Activated T-cell treated with anti-CD3 and anti-CD28 coated beads, Interleukin-2, amount 50 U/mL, for 72 hours (primary cell): ENCODE results near the gene SRGAP2. TPM values are rescaled to one million over a fixed set of nuclear protein-coding genes. Genes with fewer than 3 reads are reported as not detected.
"Not testable (repeated sequence)": the region's sequence is repeated elsewhere in the genome, so short reads cannot be mapped to it uniquely, and the experiment has no call there.

Source experiments
- ATAC-seq, 2 donors: fragments of 150-1000 bp; cut with Tn5 transposase; replicated peaks in 1 of 2; 2 replicates each; pipeline ENCODE4 v1.10.0; 2021; ENCODE audit warnings: moderate library complexity in 2 of 2, mild to moderate bottlenecking in 1 of 2
- DNase-seq, 2 donors: peaks; one replicate each; pipeline ENCODE4 v3.0.0; 2021 to 2022; ENCODE audit warnings: mixed read lengths in 1 of 2
- H3K27ac Mint-ChIP-seq: one replicate; pipeline ENCODE4 v1.8.0; 2022; ENCODE audit warnings: mild to moderate bottlenecking, moderate library complexity, mixed read lengths
- H3K27me3 Mint-ChIP-seq: one replicate; pipeline ENCODE4 v1.8.0; 2022; ENCODE audit warnings: low read depth, mixed read lengths
- H3K36me3 Mint-ChIP-seq, 2 donors: one replicate each; pipeline ENCODE4 v1.8.0; 2022; ENCODE audit warnings: mixed read lengths in 2 of 2, mild to moderate bottlenecking in 1 of 2; ENCODE audit not compliant: insufficient read depth in 2 of 2
- H3K4me1 Mint-ChIP-seq: one replicate; pipeline ENCODE4 v1.8.0; 2022; ENCODE audit warnings: low read depth, mixed read lengths
- H3K4me3 Mint-ChIP-seq, 2 donors: one replicate each; pipeline ENCODE4 v1.8.0; 2022; ENCODE audit warnings: mild to moderate bottlenecking in 2 of 2, mixed read lengths in 2 of 2, moderate library complexity in 2 of 2
- H3K9me3 Mint-ChIP-seq, 2 donors: one replicate each; pipeline ENCODE4 v1.8.0; 2022; ENCODE audit warnings: mixed read lengths in 2 of 2
- total RNA-seq, 2 donors: library from RNA; stranded (reverse); gene quantifications; one replicate each; pipeline ENCODE4 v1.2.3, GENCODE V29; 2022

Gene SRGAP2
- total RNA-seq, 2 donors from 2014 or later = 49.8 to 51.3 TPM

DNA sequence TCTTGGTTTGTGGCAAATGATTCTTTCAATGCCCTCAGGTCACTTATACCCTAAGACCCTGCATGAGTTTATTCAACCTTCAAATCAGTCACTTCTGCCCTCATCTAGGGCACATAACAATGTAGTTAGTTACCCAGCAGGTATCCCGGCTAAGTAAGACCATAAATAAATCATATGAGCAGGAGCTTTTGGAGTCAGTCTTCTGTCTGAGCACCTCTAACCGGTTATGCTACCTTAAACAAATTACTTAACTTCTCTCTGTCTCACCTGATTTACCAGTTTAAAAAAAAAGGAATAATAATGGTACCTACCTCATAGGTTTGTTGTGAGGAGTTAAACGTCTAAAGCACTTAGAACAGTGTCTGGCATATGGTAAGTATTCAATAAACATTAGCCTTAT is 17.6 kb upstream of the SRGAP2 start:
- not testable (repeated sequence) for H3K4me1 Mint-ChIP-seq, H3K4me3 Mint-ChIP-seq, H3K9me3 Mint-ChIP-seq, ATAC-seq, DNase-seq, H3K36me3 Mint-ChIP-seq, H3K27ac Mint-ChIP-seq, H3K27me3 Mint-ChIP-seq

DNA sequence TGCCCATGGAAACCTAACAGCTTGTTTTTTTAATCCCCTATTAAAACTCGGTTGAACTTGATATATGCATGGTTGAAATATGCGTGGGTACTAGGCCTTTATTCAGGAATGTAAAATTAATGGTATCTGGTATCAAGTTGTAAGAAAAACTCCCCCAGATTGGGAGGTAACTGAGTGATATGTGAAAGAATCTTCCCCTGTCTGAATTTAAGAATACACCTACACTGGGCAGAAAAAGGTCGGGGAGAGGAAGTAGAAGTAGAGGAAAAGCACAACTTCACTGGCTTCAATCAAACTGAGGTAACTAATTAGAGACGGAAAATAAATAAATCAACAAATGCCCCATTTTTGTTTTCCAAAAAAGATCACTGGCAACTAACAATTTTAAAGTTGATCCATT is 16.5 kb upstream of the SRGAP2 start:
- not testable (repeated sequence) for DNase-seq, H3K27me3 Mint-ChIP-seq, H3K4me3 Mint-ChIP-seq, ATAC-seq, H3K4me1 Mint-ChIP-seq, H3K27ac Mint-ChIP-seq, H3K9me3 Mint-ChIP-seq, H3K36me3 Mint-ChIP-seq

DNA sequence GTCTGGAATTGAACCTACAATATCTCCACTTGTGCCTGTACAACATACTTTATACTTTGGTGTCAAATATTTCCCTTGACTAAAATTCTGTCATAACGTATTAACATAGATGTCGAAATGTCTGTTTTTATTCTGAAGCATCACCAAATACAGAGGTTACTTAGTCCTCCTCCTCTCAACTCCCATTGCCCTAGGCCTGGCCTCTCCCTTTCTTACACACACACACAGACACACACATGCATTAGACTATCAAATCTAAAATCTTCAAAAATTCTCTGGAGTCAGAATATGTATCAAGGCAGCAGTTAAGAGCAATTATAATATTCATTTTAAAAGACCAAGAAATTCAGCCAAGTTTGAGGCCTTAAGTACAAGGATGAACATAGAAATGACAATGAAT is 8.2 kb upstream of the SRGAP2 start:
- not testable (repeated sequence) for H3K27me3 Mint-ChIP-seq, H3K9me3 Mint-ChIP-seq, DNase-seq, H3K4me3 Mint-ChIP-seq, H3K4me1 Mint-ChIP-seq, H3K36me3 Mint-ChIP-seq, H3K27ac Mint-ChIP-seq, ATAC-seq

DNA sequence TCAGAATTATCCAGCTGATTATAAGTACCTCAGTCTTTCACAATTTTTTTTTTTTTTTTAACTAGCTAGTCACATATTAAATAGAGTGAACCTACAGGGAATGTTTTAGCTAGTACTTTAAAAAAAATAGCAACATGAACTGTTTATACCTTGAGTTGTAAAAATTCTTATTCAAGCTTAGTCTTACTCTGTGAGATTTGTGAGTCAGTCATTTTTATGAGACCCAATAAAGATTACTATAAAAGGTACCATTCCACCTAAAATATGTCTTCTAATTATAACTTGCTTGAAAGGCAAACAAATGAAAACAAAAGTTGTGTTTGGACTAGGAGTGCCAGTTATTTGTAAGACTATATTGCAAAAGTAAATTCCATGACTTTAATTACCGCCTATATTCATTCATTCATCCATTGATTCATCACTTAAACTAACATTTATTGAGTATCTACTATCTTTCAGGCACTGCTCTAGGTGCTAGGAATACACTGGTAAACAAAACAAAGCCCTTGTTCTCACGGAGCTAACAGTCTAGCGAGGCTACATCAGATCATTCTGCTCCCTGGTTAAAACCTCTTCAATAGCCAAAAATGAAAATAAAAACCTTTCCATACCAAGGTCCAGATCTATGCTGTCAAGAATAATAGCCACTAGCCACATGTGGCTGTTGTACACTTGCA is 6.5 kb upstream of the SRGAP2 start:
- not testable (repeated sequence) for H3K27me3 Mint-ChIP-seq, H3K27ac Mint-ChIP-seq, H3K9me3 Mint-ChIP-seq, H3K36me3 Mint-ChIP-seq, DNase-seq, ATAC-seq, H3K4me1 Mint-ChIP-seq, H3K4me3 Mint-ChIP-seq

DNA sequence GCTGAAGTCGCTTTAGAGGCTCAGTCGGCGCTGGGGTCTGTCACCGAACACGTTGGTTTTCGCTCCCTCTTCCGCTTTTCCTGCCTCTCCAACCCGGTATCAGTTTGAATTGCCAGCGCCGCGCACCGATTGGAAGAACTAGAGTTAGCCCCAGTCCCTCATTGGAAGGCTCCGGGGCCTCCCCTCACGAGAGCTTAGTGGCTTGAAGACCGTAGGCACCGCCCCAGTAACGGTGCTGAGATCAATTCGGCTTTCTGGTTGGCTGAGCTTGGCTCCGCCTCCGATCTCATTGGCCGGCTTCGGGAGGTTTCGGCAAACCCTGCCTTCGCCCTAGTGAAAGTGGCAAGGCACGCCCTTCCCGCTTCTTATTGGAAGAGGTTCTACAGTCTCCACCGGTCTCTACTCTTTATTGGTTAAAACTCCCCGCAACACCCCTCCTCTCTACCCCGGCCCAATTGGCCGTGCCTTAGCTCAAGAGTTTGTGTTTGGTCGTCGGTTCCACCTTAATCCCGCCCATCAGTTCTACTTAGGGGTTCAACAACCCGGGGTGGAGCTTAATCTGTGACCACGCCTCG is 465 bp upstream of the SRGAP2 start, which contains the start of gene FAM72A:
Gene FAM72A, minus strand, starts transcription at position 51 of the 575 bp plus-strand sequence. CDS start 814 bp downstream, outside the sequence.
- not testable (repeated sequence) for H3K27me3 Mint-ChIP-seq, H3K4me1 Mint-ChIP-seq, H3K9me3 Mint-ChIP-seq, H3K36me3 Mint-ChIP-seq
- ATAC-seq (peak; percentile 87 to 90), DNase-seq (peak; percentile 93 to 97)
- Mint-ChIP-seq H3K4me3 (peak within 1 kb of the TSS; percentile 81 to 89), H3K27ac (peak within 1 kb of the TSS; percentile 25)

DNA sequence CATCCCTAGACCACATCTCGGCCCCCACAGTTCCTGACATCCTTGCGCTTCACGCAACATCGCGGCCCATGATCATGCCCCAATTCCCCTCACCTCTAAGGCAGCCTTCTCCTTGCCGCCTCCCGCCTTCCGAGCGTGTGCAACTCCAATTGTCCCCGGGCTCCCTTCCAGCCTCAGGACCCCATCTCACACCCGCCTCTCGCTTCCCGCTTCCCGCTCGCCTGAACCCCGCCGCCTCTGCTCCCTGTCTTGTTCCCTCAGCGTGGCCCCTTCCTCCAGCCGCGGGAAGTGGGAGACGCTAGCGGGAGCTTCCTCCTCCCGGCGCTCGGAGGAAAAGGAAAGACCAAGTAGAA is 794 bp downstream of the SRGAP2 start:
- not testable (repeated sequence) for H3K9me3 Mint-ChIP-seq, H3K4me1 Mint-ChIP-seq, H3K27me3 Mint-ChIP-seq, H3K36me3 Mint-ChIP-seq, H3K27ac Mint-ChIP-seq, ATAC-seq
- DNase-seq = peak in 1 of 2 donors; percentile 7
- H3K4me3 Mint-ChIP-seq = peak overlapping the region; percentile 52 to 66

DNA sequence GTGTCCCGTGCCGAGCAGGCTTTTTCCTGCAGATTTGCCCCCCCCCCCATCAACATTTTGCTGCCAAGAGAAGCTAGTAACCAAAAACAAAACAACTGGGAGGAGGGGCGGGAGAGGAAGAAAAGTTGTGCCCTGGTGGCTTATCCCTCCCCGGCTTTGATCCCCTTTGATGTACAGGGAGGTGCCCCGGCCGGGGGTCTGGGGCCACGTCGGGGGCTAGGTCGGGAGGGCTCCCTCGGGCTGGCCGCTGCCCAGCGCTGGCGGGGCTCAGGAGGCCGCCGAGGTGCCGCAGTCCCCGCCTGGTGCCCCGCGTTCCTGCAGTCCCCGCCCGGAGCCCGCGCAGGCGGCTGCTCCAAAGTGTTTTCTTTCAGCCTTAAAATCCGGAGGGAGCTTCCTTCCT is 1.5 kb downstream of the SRGAP2 start:
- not testable (repeated sequence) for H3K27ac Mint-ChIP-seq, H3K4me1 Mint-ChIP-seq, H3K9me3 Mint-ChIP-seq, ATAC-seq, H3K27me3 Mint-ChIP-seq, H3K36me3 Mint-ChIP-seq
- DNase-seq = peak; percentile 1 to 16
- peak overlapping the region; percentile 79 to 87 for H3K4me3 Mint-ChIP-seq

DNA sequence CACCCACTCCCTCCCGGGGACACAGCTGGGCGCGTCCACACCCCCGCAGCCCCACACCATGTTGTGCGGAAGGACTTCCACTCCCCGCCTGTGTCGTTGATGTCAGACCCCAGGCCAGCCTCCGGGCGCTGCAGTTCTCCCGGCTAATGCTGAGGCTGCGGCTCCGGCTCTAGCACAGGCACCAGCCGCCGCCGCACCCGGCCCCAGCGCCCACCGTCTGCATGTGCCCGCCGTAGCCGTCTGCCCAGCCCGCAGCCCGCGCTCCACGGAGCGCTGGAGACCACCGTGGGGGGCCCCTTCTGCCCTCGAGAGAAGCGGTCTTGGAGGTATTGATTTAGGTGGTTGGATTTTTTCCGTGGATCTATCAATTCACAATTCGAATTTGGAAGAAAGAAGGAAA is 2.2 kb downstream of the SRGAP2 start:
- not testable (repeated sequence) for H3K9me3 Mint-ChIP-seq
- DNase-seq = peak; percentile 15 to 21

DNA sequence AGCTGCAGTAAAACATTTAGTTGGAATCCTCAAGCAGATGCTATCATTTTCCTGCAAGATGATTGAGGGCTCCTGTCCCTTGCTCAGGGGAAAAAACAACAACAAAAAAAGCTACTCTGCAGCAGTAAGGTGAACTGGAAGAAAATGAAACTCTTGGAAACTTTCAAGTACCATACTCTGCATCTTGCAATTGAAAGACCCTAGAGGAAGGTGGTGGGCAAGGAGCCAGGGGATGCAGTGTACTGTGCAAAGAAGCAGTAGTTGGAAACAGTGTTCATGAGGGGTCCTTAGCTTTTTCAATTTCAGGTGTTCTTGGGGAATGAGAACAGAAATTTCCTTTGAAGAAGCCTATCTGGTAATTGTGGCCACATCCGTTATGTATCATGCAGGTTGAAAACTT is 7.5 kb downstream of the SRGAP2 start:
- not testable (repeated sequence) for H3K4me1 Mint-ChIP-seq, H3K36me3 Mint-ChIP-seq, H3K9me3 Mint-ChIP-seq, DNase-seq, H3K4me3 Mint-ChIP-seq, H3K27ac Mint-ChIP-seq, ATAC-seq, H3K27me3 Mint-ChIP-seq

More for the DNA sequence above, 2.2 kb downstream of the SRGAP2 start:
- not testable (repeated sequence) for H3K4me3 Mint-ChIP-seq, H3K36me3 Mint-ChIP-seq, H3K4me1 Mint-ChIP-seq, H3K27ac Mint-ChIP-seq, H3K27me3 Mint-ChIP-seq, ATAC-seq

DNA sequence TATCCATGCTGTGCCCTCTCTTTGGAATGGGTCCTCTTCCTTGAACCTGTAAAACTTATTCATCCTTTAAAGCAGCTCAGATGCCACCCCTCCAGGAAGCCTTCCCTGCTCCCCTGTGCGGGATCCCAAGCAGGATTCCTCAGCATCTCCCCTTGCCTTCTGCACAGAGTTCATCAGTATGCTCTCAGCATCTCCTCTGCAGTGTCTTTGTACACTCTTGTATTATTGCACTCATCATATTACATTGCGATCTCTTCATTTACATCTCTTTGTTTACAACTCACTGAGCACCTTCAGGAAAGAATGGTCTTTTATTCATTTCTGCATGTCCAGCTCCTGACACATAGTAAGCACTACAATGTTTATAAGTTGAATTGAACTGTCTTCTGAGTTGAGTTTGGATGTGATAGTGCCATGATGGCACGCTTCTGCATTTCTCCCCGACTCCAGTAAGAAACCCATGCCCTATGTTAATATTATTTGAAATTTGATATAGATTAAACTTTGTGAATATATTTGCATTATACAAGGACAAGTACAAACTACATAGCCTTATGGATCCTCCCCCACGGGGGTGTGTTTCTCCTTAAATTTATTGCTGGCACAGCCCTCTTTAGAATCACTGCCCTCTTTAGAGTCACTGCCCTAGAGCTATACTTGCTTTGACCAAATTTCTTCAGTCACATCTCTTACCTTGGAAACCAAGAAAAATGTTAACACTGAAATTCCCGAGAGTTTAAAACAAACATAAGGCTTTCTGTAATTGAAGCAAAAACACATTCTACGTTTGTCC is 12.5 kb downstream of the SRGAP2 start:
- H3K4me3 Mint-ChIP-seq, H3K9me3 Mint-ChIP-seq, DNase-seq, ATAC-seq, H3K4me1 Mint-ChIP-seq, H3K36me3 Mint-ChIP-seq, H3K27me3 Mint-ChIP-seq, H3K27ac Mint-ChIP-seq: not testable (repeated sequence)

DNA sequence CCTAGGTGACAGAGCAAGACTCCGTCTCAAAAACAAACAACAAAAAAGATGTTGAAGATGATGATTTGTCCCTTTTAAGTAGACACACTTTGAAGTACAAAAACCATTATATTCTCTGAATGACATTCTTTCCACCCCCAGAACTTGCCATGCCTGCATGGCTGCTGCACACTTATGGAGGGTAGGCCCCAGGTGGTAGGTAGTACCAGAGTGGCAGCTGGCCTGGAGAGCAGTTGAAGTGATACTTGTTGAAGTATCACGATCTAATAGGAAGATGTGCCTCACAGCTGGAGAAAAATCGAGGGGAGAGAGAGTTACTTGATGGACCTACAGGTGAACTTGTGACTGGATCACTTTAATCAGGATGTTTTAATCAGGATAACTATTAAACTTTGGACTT is 14.9 kb downstream of the SRGAP2 start:
- H3K27me3 Mint-ChIP-seq, ATAC-seq, H3K27ac Mint-ChIP-seq, DNase-seq, H3K4me1 Mint-ChIP-seq, H3K9me3 Mint-ChIP-seq, H3K36me3 Mint-ChIP-seq, H3K4me3 Mint-ChIP-seq: not testable (repeated sequence)

DNA sequence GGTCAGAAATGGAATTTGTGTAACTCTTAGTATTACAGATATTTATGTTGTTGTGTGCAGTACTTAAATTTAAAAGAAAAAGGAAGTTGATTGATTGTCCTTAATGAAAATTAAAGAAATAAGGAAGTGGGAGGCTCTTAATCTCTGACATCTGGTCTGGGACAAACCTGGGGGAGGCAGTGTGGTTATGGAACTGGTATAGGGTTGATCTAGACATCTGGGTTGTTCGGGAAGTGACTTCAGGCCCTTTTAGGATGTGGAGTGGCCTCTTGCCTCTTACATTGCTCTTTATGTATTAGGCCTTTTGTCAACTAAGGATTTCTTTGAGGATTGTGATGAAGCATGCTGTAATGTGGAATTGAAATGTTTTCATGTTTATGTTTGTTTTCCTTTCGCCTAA is 15.4 kb downstream of the SRGAP2 start:
- H3K4me1 Mint-ChIP-seq, H3K27ac Mint-ChIP-seq, ATAC-seq, H3K9me3 Mint-ChIP-seq, H3K36me3 Mint-ChIP-seq, H3K4me3 Mint-ChIP-seq, H3K27me3 Mint-ChIP-seq, DNase-seq: not testable (repeated sequence)

DNA sequence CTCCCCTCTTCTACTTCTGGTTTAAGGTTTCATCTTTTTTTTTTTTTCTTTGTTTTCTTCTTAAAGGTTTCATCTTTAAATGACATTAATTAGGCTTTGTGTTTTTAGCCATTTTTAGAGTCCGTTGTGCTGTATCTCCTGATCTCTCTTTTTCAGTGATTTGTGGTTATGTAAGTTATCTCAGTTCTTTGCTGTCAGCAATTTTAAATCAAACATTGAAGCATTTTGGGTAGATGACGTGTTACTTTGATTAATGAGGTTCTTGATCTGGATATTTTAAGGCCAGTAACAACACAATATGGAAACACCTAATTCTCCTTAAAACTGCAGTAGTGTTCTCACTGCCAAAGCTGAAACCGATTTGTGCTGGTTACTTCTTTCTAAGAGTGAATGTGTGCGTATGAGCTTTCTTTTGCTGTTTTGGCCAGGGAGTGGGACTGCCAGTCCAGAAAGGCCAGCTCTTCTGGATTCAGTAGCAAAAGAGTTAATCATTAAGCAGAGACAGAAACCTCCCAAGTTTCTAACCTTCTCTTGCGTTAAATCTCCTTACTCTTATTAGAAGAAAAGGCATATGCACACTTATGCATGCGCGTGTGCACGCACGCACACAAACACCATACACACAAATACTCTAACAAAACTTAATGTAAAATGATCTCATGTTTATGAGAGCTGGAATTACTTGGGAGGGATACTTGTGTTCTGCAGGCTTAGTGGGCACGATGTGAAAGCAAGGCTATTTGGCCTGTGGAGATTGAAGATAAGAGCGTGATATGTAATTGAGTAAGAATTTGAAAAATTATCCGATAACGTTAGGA is 16.4 kb downstream of the SRGAP2 start:
- not testable (repeated sequence) for H3K36me3 Mint-ChIP-seq, H3K9me3 Mint-ChIP-seq, H3K27ac Mint-ChIP-seq, DNase-seq, ATAC-seq, H3K27me3 Mint-ChIP-seq, H3K4me1 Mint-ChIP-seq, H3K4me3 Mint-ChIP-seq
